ENCODE data around the gene ANKRD30B. TPM values are rescaled to one million over a fixed set of nuclear protein-coding genes. Genes with fewer than 3 reads are reported as not detected.
"Not testable (repeated sequence)": the region's sequence is repeated elsewhere in the genome, so short reads cannot be mapped to it uniquely, and the experiment has no call there.

The ANKRD30B gene
- total RNA-seq, 1 donor from 2014 or later = not detected

DNA sequence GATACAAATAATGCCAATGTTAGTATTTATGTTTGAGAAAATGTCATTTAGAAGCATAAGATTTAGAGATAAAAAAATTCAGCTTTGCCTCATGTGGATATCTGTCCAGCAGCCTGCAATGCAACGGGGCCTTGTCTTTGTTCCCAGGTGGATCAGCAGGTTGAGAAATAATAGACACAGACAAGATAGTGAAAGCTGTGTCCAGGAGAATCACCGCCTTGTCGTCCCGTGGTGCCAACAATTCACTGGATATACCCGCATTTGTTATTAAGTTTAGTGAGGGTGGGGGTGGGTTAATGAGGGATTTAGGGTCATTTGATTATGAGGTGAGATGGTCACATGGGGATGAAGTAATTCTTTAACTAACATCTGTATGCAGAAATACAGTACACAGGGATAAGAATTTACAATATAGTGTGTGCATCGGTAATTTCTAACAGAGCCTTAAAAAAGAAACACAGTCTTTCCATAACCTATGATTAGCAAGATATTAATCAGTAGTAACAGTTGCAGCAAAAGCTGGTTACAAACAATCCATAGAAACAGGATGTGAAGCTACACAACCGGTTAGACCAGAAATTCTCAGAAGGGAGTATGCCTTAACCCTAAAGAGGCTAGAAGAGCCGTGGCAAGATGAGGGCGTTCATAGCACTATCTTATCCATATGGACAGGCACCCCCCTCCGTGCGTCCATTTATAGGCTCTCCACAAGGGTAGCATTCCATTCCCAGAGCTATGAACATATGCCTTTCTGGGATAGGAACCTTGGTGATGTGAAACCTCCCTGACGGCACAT, 50.2 kb downstream of the ANKRD30B start:
- not testable (repeated sequence) for H3K4me1 ChIP-seq (ENCODE audit: insufficient read depth, low read length); H3K27me3 Mint-ChIP-seq (ENCODE audit: low read depth, unreplicated experiment); H3K4me2 ChIP-seq (ENCODE audit: low read length); H3K4me3 ChIP-seq (ENCODE audit: insufficient read depth, low read depth, low read length); H3K36me3 ChIP-seq (ENCODE audit: insufficient read depth, low read length); DNase-seq (ENCODE audit: low read depth); FAIRE-seq; H4K20me1 ChIP-seq (ENCODE audit: insufficient read depth, low read length); H3K4me3 Mint-ChIP-seq (ENCODE audit: unreplicated experiment); H3K9me3 ChIP-seq (ENCODE audit: insufficient read depth, low read depth, low read length); H3K27me3 ChIP-seq (ENCODE audit: insufficient read depth, low read length); H3K27ac Mint-ChIP-seq (ENCODE audit: unreplicated experiment); H3K9me3 Mint-ChIP-seq (ENCODE audit: unreplicated experiment); H3K9ac ChIP-seq (ENCODE audit: low read length); H3K36me3 Mint-ChIP-seq (ENCODE audit: low read depth, unreplicated experiment); H2AFZ ChIP-seq (ENCODE audit: low read depth, low read length); H3K4me1 Mint-ChIP-seq (ENCODE audit: low read depth, unreplicated experiment); H3K79me2 ChIP-seq (ENCODE audit: insufficient read depth, low read length); H3K27ac ChIP-seq (ENCODE audit: low read depth, low read length)

DNA sequence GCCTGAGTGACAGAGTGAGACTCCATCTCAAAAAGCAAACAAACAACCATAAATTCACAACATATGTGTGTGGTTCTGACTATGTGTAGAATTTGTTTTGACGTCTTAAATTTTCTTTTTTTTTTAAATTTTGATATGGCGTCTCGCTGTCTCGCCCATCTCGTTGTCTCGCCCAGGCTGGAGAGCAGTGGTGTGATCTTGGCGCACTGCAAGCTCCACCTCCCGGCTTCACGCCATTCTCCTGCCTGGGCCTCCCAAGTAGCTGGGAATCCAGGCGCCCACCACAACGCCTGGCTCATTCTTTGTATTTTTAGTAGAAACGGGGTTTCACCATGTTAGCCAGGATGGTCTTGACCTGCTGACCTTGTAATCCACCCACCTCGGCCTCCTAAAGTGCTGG, 63.1 kb downstream of the ANKRD30B start:
- not testable (repeated sequence) for H3K4me1 Mint-ChIP-seq (ENCODE audit: low read depth, unreplicated experiment); H2AFZ ChIP-seq (ENCODE audit: low read depth, low read length); H3K27me3 ChIP-seq (ENCODE audit: insufficient read depth, low read length); H3K4me3 ChIP-seq (ENCODE audit: insufficient read depth, low read depth, low read length); H4K20me1 ChIP-seq (ENCODE audit: insufficient read depth, low read length); H3K4me1 ChIP-seq (ENCODE audit: insufficient read depth, low read length); H3K9me3 Mint-ChIP-seq (ENCODE audit: unreplicated experiment); H3K4me3 Mint-ChIP-seq (ENCODE audit: unreplicated experiment); H3K4me2 ChIP-seq (ENCODE audit: low read length); H3K79me2 ChIP-seq (ENCODE audit: insufficient read depth, low read length); H3K27ac ChIP-seq (ENCODE audit: low read depth, low read length); H3K27me3 Mint-ChIP-seq (ENCODE audit: low read depth, unreplicated experiment); DNase-seq (ENCODE audit: low read depth); H3K9me3 ChIP-seq (ENCODE audit: insufficient read depth, low read depth, low read length); H3K9ac ChIP-seq (ENCODE audit: low read length); H3K36me3 ChIP-seq (ENCODE audit: insufficient read depth, low read length); FAIRE-seq; H3K27ac Mint-ChIP-seq (ENCODE audit: unreplicated experiment); H3K36me3 Mint-ChIP-seq (ENCODE audit: low read depth, unreplicated experiment)

DNA sequence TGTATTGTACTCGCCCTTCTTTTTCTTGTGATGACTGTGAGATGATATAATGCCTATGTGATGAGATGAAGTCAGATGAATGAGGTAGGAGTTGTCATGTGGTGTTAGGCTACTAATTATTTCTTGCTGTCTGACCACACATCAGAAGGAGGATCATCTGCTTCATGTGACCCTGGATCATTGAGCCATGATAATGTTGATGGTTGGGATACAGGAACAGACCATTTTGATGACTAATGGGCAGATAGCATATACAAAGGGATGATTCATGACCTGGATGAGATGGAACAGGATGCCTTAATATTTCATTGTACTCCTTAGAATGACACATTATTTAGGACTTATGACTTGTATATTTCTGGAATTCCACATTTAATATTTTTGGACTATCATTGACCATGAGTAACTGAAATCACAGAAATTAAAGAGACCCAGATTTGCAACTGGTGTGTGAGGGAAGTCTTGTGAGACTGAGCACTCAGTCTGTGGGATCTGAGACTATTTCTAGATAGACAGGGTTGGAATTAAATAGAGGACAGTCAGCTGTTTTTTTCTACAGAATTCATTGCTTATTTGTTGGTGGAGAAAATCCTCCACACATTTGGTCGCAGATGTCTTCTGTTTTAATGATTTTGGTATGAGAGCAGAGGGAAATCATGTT, 79.1 kb downstream of the ANKRD30B start:
- H3K27me3 ChIP-seq (ENCODE audit: insufficient read depth, low read length); H3K4me3 ChIP-seq (ENCODE audit: insufficient read depth, low read depth, low read length); DNase-seq (ENCODE audit: low read depth); H3K36me3 Mint-ChIP-seq (ENCODE audit: low read depth, unreplicated experiment); H3K4me1 Mint-ChIP-seq (ENCODE audit: low read depth, unreplicated experiment); H3K9me3 ChIP-seq (ENCODE audit: insufficient read depth, low read depth, low read length); H3K27ac Mint-ChIP-seq (ENCODE audit: unreplicated experiment); H3K27me3 Mint-ChIP-seq (ENCODE audit: low read depth, unreplicated experiment); H3K4me3 Mint-ChIP-seq (ENCODE audit: unreplicated experiment); H2AFZ ChIP-seq (ENCODE audit: low read depth, low read length); H3K79me2 ChIP-seq (ENCODE audit: insufficient read depth, low read length); H3K27ac ChIP-seq (ENCODE audit: low read depth, low read length); H4K20me1 ChIP-seq (ENCODE audit: insufficient read depth, low read length); H3K4me2 ChIP-seq (ENCODE audit: low read length); H3K4me1 ChIP-seq (ENCODE audit: insufficient read depth, low read length); H3K9ac ChIP-seq (ENCODE audit: low read length); H3K9me3 Mint-ChIP-seq (ENCODE audit: unreplicated experiment); H3K36me3 ChIP-seq (ENCODE audit: insufficient read depth, low read length): not testable (repeated sequence)
- peak; percentile 89 for FAIRE-seq

- H3K4me1 ChIP-seq (ENCODE audit: insufficient read depth, low read length); H3K27ac ChIP-seq (ENCODE audit: low read depth, low read length); H3K27me3 Mint-ChIP-seq (ENCODE audit: low read depth, unreplicated experiment); H3K36me3 ChIP-seq (ENCODE audit: insufficient read depth, low read length); H3K4me3 ChIP-seq (ENCODE audit: insufficient read depth, low read depth, low read length); H4K20me1 ChIP-seq (ENCODE audit: insufficient read depth, low read length); H3K27me3 ChIP-seq (ENCODE audit: insufficient read depth, low read length); H3K4me1 Mint-ChIP-seq (ENCODE audit: low read depth, unreplicated experiment); H3K36me3 Mint-ChIP-seq (ENCODE audit: low read depth, unreplicated experiment); H3K4me2 ChIP-seq (ENCODE audit: low read length); H3K9ac ChIP-seq (ENCODE audit: low read length); FAIRE-seq; H3K9me3 ChIP-seq (ENCODE audit: insufficient read depth, low read depth, low read length); H3K79me2 ChIP-seq (ENCODE audit: insufficient read depth, low read length); H3K9me3 Mint-ChIP-seq (ENCODE audit: unreplicated experiment); H3K27ac Mint-ChIP-seq (ENCODE audit: unreplicated experiment); H2AFZ ChIP-seq (ENCODE audit: low read depth, low read length); H3K4me3 Mint-ChIP-seq (ENCODE audit: unreplicated experiment); DNase-seq (ENCODE audit: low read depth): not testable (repeated sequence)
These were observed 93.6 kb downstream of the ANKRD30B start for GRCh38 chr18:14841607-14842006.

GRCh38 chr18:14851533-14851932, 103.6 kb downstream of the ANKRD30B start:
- not testable (repeated sequence) for H3K27me3 Mint-ChIP-seq (ENCODE audit: low read depth, unreplicated experiment); DNase-seq (ENCODE audit: low read depth); H3K36me3 ChIP-seq (ENCODE audit: insufficient read depth, low read length); H3K36me3 Mint-ChIP-seq (ENCODE audit: low read depth, unreplicated experiment); H3K27me3 ChIP-seq (ENCODE audit: insufficient read depth, low read length); H3K27ac ChIP-seq (ENCODE audit: low read depth, low read length); H2AFZ ChIP-seq (ENCODE audit: low read depth, low read length); H3K9me3 ChIP-seq (ENCODE audit: insufficient read depth, low read depth, low read length); H3K79me2 ChIP-seq (ENCODE audit: insufficient read depth, low read length); H3K9ac ChIP-seq (ENCODE audit: low read length); FAIRE-seq; H3K9me3 Mint-ChIP-seq (ENCODE audit: unreplicated experiment); H3K4me3 ChIP-seq (ENCODE audit: insufficient read depth, low read depth, low read length); H4K20me1 ChIP-seq (ENCODE audit: insufficient read depth, low read length); H3K4me3 Mint-ChIP-seq (ENCODE audit: unreplicated experiment); H3K4me1 Mint-ChIP-seq (ENCODE audit: low read depth, unreplicated experiment); H3K4me1 ChIP-seq (ENCODE audit: insufficient read depth, low read length); H3K27ac Mint-ChIP-seq (ENCODE audit: unreplicated experiment); H3K4me2 ChIP-seq (ENCODE audit: low read length)

GRCh38 chr18:14855634-14856033, 107.7 kb downstream of the ANKRD30B start:
- not testable (repeated sequence) for H3K4me3 Mint-ChIP-seq (ENCODE audit: unreplicated experiment); H3K4me1 Mint-ChIP-seq (ENCODE audit: low read depth, unreplicated experiment); H3K27ac Mint-ChIP-seq (ENCODE audit: unreplicated experiment); H3K36me3 ChIP-seq (ENCODE audit: insufficient read depth, low read length); H3K4me1 ChIP-seq (ENCODE audit: insufficient read depth, low read length); DNase-seq (ENCODE audit: low read depth); H4K20me1 ChIP-seq (ENCODE audit: insufficient read depth, low read length); H3K36me3 Mint-ChIP-seq (ENCODE audit: low read depth, unreplicated experiment); H3K27me3 Mint-ChIP-seq (ENCODE audit: low read depth, unreplicated experiment); H2AFZ ChIP-seq (ENCODE audit: low read depth, low read length); H3K27ac ChIP-seq (ENCODE audit: low read depth, low read length); H3K4me3 ChIP-seq (ENCODE audit: insufficient read depth, low read depth, low read length); H3K27me3 ChIP-seq (ENCODE audit: insufficient read depth, low read length); H3K9ac ChIP-seq (ENCODE audit: low read length); H3K4me2 ChIP-seq (ENCODE audit: low read length); FAIRE-seq; H3K9me3 ChIP-seq (ENCODE audit: insufficient read depth, low read depth, low read length); H3K9me3 Mint-ChIP-seq (ENCODE audit: unreplicated experiment); H3K79me2 ChIP-seq (ENCODE audit: insufficient read depth, low read length)

Data from astrocyte (in vitro differentiated cells and primary cell).